NK-92 (cell line): ENCODE data around the gene TRAF3IP1.
A peak's percentile ranks its signal among the peaks of the same experiment; 100 is the strongest.

ENCODE experiments used
- DNase-seq: peaks from one replicate; lab custom pipeline; 2025; ENCODE audit not compliant: unreplicated experiment; lab: John Stamatoyannopoulos, UW

TRAF3IP1 gene

GRCh38 chr2:238287737-238288649 lies 32.3 kb upstream of the TRAF3IP1 start, which contains the start of gene PER2:
TSS of gene PER2 (minus strand) at chr2:238288610. CDS start at chr2:238277936, 10,674 bp downstream.
- no peak for DNase-seq

GRCh38 chr2:238288650-238289573 lies 31.4 kb upstream of the TRAF3IP1 start:
- peak; percentile 89 for DNase-seq

GRCh38 chr2:238289574-238289973 lies 30.7 kb upstream of the TRAF3IP1 start:
- DNase-seq, result no peak

GRCh38 chr2:238290091-238290509 lies 30.2 kb upstream of the TRAF3IP1 start:
- DNase-seq, result no peak

GRCh38 chr2:238290715-238291549 lies 29.4 kb upstream of the TRAF3IP1 start:
- no peak for DNase-seq

- DNase-seq, result no peak
Measured at GRCh38 chr2:238291550-238292281, 28.6 kb upstream of the TRAF3IP1 start.

GRCh38 chr2:238294046-238294392 lies 26.3 kb upstream of the TRAF3IP1 start:
- no peak for DNase-seq

- no peak for DNase-seq
Measured at GRCh38 chr2:238294393-238295143, 25.8 kb upstream of the TRAF3IP1 start.

GRCh38 chr2:238295144-238296112 lies 24.9 kb upstream of the TRAF3IP1 start:
- DNase-seq, result no peak

- DNase-seq, result no peak
Measured at GRCh38 chr2:238296638-238297457, 23.5 kb upstream of the TRAF3IP1 start.

- DNase-seq, result no peak
Measured at GRCh38 chr2:238299803-238300202, 20.5 kb upstream of the TRAF3IP1 start.

GRCh38 chr2:238302087-238302486 lies 18.2 kb upstream of the TRAF3IP1 start:
- no peak for DNase-seq

- DNase-seq, result no peak
Measured at GRCh38 chr2:238302751-238303150, 17.6 kb upstream of the TRAF3IP1 start.

- DNase-seq, result no peak
Measured at GRCh38 chr2:238304116-238304515, 16.2 kb upstream of the TRAF3IP1 start.

GRCh38 chr2:238305092-238305862 lies 15.0 kb upstream of the TRAF3IP1 start:
- no peak for DNase-seq

GRCh38 chr2:238305965-238306671 lies 14.2 kb upstream of the TRAF3IP1 start:
- no peak for DNase-seq
